ENCODE measurements around the gene DHRS4.
"Not testable (repeated sequence)": the region's sequence is repeated elsewhere in the genome, so short reads cannot be mapped to it uniquely, and the experiment has no call there.

GRCh38 chr14:23974041-23974440 is 20.5 kb downstream of the DHRS4 start:
- TF ChIP-seq CTCF (IDR thresholded peaks at IDR 0.05; ENCODE audit: insufficient read depth, low read length, poor library complexity, severe bottlenecking); EZH2phosphoT487 (conservative IDR thresholded peaks at IDR 0.05; ENCODE audit: low read length): not testable (repeated sequence)

Measured in SU-DHL-6 (cell line).